Retinal pigment epithelial cell (primary cell): ENCODE data around the gene WBP2.

ENCODE experiments used
- DNase-seq: peaks from one replicate; pipeline ENCODE4 v3.0.0-alpha.2; 2010; ENCODE audit warnings: low read depth
- H3K4me3 ChIP-seq: 2 replicates; pipeline ENCODE4 v1.5.1; 2011; ENCODE audit warnings: mild to moderate bottlenecking, low read length, control low read depth, moderate library complexity
- CTCF ChIP-seq: conservative IDR thresholded peaks from 2 replicates; pipeline ENCODE4 v1.5.1; 2011; ENCODE audit warnings: low read depth, low read length, control low read depth, inconsistent platforms

WBP2 gene

DNA sequence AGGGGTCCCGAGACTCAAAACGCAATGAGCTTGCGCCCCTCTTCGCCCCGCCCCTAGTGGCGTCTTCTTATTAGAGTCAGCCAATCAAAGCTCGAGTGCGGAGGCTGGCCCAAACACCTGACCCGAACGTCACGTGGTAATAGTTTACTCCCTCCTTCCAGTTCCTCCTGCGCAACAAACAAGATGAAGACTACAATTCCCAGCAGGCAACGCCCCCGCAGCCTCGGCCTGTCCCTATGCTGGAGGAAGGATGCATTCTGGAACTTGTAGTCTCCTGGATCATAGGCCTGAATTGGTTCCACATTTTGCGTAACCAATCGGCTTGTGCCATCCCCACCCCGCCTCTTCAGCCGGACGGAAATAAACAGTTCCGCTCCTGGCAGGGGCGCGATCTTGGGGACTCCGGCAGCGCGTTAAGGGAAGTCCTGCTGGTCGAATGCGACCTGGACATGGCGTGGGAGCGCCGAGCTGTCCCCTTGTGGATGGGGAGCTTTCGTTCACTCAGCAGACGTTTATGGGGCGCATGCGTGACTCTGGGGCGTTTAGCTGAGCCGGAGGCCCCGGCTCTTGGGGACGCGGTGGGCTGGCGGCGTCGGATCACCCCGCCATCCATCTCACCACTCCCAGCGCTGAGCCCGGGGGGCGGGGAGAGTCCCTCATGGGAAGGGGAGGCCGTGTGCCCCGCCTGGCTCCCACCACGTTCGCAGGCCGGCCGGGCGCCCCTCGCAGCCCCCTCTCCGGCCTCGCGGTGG is at the start of gene WBP2:
Gene WBP2, minus strand, starts transcription at position 26 of the 752 bp plus-strand sequence. CDS start 38 bp downstream, outside the sequence.
- H3K4me3 ChIP-seq, result peak within 1 kb of the TSS; percentile 85
- TF ChIP-seq CTCF, result no peak
- DNase-seq, result peak; percentile 100

GRCh38 chr17:75902406-75902805 is 47.3 kb upstream of the WBP2 start:
- H3K4me3 ChIP-seq, result no peak overlapping the region
- TF ChIP-seq CTCF, result no peak
- DNase-seq, result no peak

DNA sequence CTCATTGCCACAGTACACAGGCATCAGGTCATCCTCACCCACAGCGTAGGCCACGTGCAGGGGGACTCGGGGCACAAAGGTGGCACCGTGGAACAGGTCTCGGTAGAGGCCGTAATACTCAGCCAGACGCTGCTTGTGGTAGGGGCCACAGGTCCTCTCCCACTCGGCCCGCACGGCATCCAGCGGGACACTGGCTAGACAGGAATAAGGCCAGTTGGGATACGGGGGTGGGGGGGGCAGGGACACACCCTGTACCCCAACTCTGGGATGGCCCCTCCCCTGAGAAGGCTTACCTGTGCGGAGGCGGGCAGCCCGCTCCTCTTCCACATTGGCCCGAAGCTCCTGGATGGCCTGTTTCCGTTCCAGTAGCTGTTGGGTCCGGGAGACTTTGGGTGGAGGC is 46.6 kb upstream of the WBP2 start:
- no peak for TF ChIP-seq CTCF
- no peak overlapping the region for H3K4me3 ChIP-seq
- no peak for DNase-seq

GRCh38 chr17:75900691-75901533 is 45.8 kb upstream of the WBP2 start:
- no peak overlapping the region for H3K4me3 ChIP-seq
- TF ChIP-seq CTCF, result no peak
- DNase-seq, result no peak

DNA sequence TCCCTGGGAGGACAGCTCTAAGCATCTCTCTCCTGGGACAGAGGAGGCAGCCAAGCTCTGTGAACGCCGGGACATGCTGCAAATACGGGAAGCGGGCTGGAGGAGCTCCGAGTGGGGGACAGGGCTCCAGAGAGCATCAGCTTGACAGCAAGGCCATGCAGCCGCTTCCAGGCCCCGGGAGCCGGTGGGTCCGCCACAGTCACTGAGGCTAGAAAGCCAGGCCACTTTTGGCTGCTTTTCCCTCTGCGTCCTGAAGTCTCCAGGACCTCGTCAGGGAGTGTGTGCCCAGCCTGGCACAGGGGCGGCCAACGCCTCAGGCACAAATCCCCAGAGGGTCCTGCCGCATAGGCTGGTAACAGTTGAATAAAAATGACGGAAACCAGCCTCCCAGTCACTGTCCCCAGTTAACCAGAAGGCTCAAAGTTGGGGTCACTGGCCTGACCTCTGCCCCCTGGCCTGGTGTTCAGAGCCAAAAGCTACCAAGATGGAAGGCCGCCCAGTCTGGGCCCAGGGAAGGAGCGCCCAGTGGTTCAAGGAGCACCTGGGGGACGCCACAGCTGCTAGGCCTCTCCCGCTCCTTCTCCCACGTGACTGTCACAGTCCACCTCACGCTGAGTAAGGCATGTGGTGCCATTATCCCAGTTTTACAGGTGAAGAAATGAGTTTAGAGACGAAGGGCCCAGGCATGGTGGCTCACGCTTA is 44.8 kb upstream of the WBP2 start:
- H3K4me3 ChIP-seq, result no peak overlapping the region
- no peak for TF ChIP-seq CTCF
- DNase-seq, result no peak

DNA sequence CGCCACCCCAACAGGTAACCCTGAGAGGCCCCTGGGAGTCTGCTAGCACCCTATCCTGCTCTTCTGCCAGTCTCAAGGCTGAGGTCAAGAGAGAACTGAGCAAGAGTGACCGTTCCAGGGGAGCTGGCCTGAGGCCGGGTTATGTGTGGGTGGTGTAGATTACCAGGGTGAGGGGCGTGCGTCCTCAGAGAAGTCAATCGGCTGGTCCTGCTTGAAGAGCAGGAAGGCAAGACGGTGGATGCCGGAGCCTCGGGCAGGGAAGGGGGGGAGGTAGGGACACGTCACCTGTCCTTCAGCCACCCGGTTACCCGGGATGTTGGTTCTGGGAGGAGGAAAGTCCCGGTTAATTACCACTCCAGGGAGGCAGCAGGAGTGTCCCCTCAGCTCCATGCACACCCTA is 44.2 kb upstream of the WBP2 start:
- no peak overlapping the region for H3K4me3 ChIP-seq
- no peak for DNase-seq
- TF ChIP-seq CTCF, result no peak
